Neural cell (in vitro differentiated cells): ENCODE results near the gene PXDN.

Experiments
- CTCF ChIP-seq: fragments of 450-650 bp; IDR thresholded peaks from 2 replicates; pipeline ENCODE4 v1.5.1; 2014; ENCODE audit warnings: antibody characterized with exemption, mild to moderate bottlenecking, moderate library complexity; ENCODE audit not compliant: poor library complexity, severe bottlenecking
- EP300 ChIP-seq: fragments of 450-650 bp; conservative IDR thresholded peaks from 2 replicates; pipeline ENCODE4 v1.6.1; 2014; ENCODE audit warnings: antibody characterized with exemption, mild to moderate bottlenecking, moderate library complexity; ENCODE audit not compliant: poor library complexity, severe bottlenecking
- MXI1 ChIP-seq: fragments of 450-650 bp; conservative IDR thresholded peaks from 2 replicates; pipeline ENCODE4 v1.6.1; 2014; ENCODE audit warnings: antibody characterized with exemption, mild to moderate bottlenecking; ENCODE audit not compliant: poor library complexity, severe bottlenecking
- POLR2AphosphoS5 ChIP-seq: IDR thresholded peaks from 2 replicates; pipeline ENCODE4 v1.6.1; 2012
- REST ChIP-seq: IDR thresholded peaks from 2 replicates; pipeline ENCODE4 v1.6.1; 2012; ENCODE audit warnings: borderline replicate concordance
- TAF1 ChIP-seq: IDR thresholded peaks from 2 replicates; pipeline ENCODE4 v1.6.1; 2012; ENCODE audit warnings: low read depth

GRCh38 chr2:1682181-1682440 is 62.2 kb downstream of the PXDN start:
- TF ChIP-seq REST (no peak), EP300 (no peak), CTCF (no peak), POLR2AphosphoS5 (no peak), TAF1 (no peak), MXI1 (no peak)
